Stimulated activated naive CD8-positive, alpha-beta T cell treated with anti-CD3 and anti-CD28 coated beads, Interleukin-15, Interleukin-2, amounts not matched to agents 100 U/mL and 50 U/mL, for 24 hours (primary cell): ENCODE data around the gene CXCL8.
"Not testable (repeated sequence)": the region's sequence is repeated elsewhere in the genome, so short reads cannot be mapped to it uniquely, and the experiment has no call there.

Source experiments
- ATAC-seq: fragments of 150-1000 bp; cut with Tn5 transposase; one replicate; pipeline ENCODE4 v1.10.0; 2021
- DNase-seq: peaks from one replicate; pipeline ENCODE4 v3.0.0; 2021

Gene CXCL8

GRCh38 chr4:73740353-73740778 is at the start of gene CXCL8:
CXCL8 (plus strand) TSS chr4:73740569; CDS start chr4:73740659, 90 bp downstream.
- no peak for DNase-seq
- ATAC-seq, result peak; percentile 40

DNA sequence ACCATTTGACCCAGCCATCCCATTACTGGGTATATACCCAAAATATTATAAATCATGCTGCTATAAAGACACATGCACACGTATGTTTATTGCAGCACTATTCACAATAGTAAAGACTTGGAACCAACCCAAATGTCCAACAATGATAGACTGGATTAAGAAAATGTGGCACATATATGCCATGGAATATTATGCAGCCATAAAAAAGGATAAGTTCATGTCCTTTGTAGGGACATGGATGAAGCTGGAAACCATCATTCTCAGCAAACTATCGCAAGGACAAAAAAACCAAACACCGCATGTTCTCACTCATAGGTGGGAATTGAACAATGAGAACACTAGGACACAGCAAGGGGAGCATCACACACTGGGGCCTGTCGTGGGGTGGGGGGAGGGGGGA is 49.2 kb upstream of the CXCL8 start:
- not testable (repeated sequence) for DNase-seq, ATAC-seq

DNA sequence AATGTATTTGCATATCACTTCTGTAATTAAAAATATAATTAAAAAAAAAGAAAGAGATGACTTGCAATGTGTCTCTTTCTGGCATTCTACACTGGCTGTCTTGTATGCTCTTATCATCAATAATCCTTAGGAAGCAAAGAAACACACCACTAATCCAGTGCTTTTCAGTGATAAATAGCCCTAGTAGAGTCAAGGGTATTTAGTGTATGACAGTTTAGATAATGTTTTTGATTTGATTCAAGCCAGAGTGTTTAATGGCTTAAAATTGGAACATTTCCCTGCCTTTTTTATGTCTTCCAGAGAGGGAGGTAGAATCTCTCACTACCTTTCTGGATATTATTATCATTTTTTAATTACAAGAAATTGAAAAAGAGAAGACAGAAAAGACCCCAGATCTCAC is 48.6 kb upstream of the CXCL8 start:
- ATAC-seq (no peak), DNase-seq (no peak)

GRCh38 chr4:73692254-73692653 is 48.1 kb upstream of the CXCL8 start:
- ATAC-seq (no peak), DNase-seq (no peak)

GRCh38 chr4:73692701-73693100 is 47.7 kb upstream of the CXCL8 start:
- ATAC-seq (no peak), DNase-seq (no peak)

- DNase-seq (no peak), ATAC-seq (no peak)
Measured at GRCh38 chr4:73693811-73694210, 46.6 kb upstream of the CXCL8 start.

GRCh38 chr4:73698217-73698616 is 42.2 kb upstream of the CXCL8 start:
- no peak for DNase-seq
- ATAC-seq, result no peak

- no peak for DNase-seq
- ATAC-seq, result no peak
Measured at GRCh38 chr4:73701116-73701515, 39.3 kb upstream of the CXCL8 start.

GRCh38 chr4:73702796-73703287 is 37.5 kb upstream of the CXCL8 start:
- ATAC-seq, result no peak
- DNase-seq, result no peak

DNA sequence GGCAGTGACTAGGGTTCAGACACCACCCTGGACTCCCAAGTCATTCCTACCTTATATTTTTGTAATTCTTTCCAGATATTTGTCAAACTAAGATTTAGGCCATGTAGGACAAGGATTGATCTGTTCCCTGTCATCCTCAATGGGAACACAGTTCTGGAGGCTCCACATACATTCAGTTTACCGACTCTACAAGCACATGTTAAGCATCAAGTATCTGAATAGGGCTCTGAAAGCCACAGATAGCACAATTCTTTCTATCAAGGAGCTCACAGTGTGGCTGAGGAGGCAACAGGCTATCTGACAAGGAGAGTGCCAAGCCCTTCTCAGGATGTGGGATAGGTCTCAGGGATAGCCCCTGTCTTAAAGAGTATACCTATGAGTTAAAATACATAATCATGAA is 37.0 kb upstream of the CXCL8 start:
- DNase-seq (no peak), ATAC-seq (no peak)

GRCh38 chr4:73704314-73705055 is 35.9 kb upstream of the CXCL8 start:
- DNase-seq, result no peak
- ATAC-seq, result peak; percentile 76

GRCh38 chr4:73705056-73705432 is 35.3 kb upstream of the CXCL8 start:
- no peak for ATAC-seq
- DNase-seq, result no peak

DNA sequence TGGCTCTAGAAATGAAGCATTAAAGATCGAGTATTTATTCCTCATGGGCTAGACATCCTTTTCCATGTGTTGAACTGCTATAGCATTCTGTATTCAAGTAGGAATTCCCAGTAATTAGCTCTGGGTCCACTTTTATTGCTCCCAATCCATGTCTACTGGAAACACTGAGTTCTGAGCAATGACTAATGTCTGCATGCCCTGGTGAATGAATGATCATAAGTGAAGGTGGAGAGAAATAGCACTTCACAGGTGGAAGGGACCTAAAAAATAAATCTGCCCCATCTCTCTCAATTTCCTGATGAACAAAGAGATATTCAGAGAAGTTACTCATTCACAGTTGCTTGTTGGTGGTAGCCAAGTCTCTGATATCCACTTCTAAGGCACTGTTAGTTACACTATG is 34.6 kb upstream of the CXCL8 start:
- no peak for ATAC-seq
- DNase-seq, result no peak

- no peak for ATAC-seq
- no peak for DNase-seq
Measured at GRCh38 chr4:73706811-73707210, 33.6 kb upstream of the CXCL8 start.

DNA sequence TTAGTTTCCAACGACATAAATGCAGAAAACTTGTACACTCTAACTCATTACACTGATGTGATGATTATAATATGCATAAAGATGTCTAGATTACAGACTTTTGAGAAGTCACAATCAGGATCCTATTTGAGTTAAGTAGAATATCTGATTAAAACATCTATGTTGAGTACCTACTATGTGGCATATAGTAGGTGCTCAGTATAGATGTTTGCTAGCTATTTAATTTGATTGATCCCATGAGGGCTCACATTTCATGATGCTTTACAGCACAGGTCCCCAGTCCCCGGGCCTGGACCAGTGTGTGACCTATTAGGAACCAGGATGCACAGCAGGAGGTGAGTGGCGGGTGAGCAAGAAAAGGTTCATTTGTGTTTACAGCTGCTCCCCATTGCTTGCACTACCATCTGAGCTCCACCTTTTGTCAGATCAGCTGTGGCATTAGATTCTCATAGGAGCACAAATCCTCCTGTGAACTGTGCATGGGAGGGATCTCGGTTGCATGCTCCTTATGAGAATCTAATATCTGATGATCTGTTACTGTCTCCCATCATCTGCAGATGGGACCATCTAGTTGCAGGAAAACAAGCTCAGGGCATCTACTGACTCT is 33.0 kb upstream of the CXCL8 start:
- DNase-seq (no peak), ATAC-seq (no peak)

- DNase-seq (no peak), ATAC-seq (no peak)
Measured at GRCh38 chr4:73707918-73708577, 32.3 kb upstream of the CXCL8 start.

GRCh38 chr4:73709451-73710033 is 30.8 kb upstream of the CXCL8 start:
- DNase-seq, result no peak
- ATAC-seq, result no peak

DNA sequence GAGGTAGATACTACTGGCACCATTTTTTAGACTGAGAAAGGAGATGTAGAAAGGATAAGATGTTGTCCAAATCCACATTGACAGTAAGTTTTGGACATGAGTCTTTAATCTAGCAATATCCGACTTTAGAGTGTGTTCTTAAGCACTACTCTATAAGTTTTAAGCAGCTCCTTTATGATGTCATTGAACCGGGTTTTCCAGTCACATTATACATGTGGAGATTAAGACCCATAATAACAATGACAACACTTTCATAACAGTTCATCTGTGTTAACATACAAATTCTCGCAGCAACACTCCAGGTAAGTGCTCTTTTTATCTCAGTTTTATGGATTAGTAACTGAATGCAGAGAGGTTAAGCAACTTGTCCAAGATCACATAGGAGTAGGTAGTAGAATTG is 30.3 kb upstream of the CXCL8 start:
- ATAC-seq, result no peak
- DNase-seq, result no peak

DNA sequence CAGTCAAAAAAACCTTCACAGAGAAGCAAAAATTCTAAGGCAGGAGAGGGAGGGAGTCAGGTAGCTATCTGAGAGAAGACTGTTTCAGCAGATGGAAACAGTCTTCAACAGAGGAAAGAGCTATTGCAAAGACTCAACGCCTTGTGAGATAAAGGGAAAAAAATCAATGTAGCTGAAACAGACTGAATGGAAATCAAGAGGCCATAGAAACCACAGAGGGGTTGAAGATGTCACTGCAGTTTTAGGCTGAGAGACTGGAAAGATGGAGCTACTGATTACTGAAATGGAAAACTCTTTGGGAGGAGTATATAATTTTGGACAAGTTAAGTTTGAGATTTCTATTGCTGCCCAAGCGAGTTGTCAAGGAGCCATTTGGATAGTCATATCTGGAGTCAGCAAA is 28.4 kb upstream of the CXCL8 start:
- ATAC-seq (no peak), DNase-seq (no peak)

DNA sequence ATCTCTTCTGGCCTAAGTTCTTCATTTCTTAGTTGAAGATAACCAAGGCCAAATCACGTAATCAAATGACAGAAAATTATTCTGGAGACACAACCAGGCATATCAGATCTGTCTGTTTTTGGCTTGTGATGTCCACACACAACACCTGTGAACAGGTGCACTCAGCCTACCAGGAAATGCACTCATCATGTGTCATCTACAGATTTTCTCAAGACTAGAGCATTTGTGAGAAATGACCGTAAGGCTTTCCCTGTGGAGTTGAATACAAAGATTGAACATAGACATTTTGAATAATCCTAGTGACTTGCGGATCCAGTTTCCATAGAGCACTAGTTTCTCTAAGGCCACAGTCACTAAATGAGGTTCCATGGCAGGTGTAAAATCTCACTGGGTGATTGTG is 26.7 kb upstream of the CXCL8 start:
- DNase-seq (no peak), ATAC-seq (no peak)

DNA sequence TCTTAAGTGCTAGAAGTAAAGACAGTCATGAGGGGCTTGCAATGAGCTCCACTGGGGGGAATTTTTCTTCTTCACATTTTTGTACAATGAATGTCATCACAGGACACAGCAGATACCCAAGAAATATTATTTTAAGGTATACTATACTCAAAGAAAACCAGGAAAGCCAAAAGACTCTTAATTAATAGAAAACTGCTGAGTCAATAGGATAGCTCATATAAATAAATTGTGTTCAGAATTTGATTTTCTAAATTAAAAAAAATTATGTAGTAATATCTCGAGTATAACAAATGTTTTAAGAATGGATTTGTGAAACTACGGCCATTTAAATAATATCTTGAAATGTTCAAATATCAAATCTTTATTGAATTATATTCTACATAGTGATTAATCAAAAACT is 25.7 kb upstream of the CXCL8 start:
- DNase-seq (no peak), ATAC-seq (no peak)

- DNase-seq (no peak), ATAC-seq (no peak)
Measured at GRCh38 chr4:73715659-73716058, 24.7 kb upstream of the CXCL8 start.
